EH (cell line): ENCODE measurements around the gene TMPRSS4.
A peak's percentile ranks its signal among the peaks of the same experiment; 100 is the strongest.

ENCODE experiments used
- DNase-seq: peaks from one replicate; pipeline ENCODE4 v3.0.0-alpha.2; 2015; ENCODE audit warnings: low read depth

Gene TMPRSS4, protein sequence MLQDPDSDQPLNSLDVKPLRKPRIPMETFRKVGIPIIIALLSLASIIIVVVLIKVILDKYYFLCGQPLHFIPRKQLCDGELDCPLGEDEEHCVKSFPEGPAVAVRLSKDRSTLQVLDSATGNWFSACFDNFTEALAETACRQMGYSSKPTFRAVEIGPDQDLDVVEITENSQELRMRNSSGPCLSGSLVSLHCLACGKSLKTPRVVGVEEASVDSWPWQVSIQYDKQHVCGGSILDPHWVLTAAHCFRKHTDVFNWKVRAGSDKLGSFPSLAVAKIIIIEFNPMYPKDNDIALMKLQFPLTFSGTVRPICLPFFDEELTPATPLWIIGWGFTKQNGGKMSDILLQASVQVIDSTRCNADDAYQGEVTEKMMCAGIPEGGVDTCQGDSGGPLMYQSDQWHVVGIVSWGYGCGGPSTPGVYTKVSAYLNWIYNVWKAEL

DNA sequence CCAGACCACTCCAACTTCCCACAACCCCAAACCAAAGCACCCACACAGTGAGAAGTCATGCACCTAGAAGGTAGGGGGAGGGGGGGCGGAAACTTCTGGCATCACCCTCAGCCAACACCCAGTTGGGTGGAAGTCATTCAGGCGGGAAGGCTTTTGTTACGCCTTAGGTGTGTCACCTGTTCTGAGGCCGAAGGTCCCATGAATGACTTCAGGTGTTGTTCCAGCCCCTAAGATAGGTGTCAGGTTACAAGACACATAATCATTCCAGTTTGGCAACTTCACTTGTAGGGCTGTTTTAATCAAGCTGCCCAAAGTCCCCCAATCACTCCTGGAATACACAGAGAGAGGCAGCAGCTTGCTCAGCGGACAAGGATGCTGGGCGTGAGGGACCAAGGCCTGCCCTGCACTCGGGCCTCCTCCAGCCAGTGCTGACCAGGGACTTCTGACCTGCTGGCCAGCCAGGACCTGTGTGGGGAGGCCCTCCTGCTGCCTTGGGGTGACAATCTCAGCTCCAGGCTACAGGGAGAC, at the start of gene TMPRSS4:
Gene TMPRSS4 (plus strand): TSS at position 325 of the 528 bp plus-strand sequence. CDS start 225 bp downstream, outside the sequence.
- DNase-seq: no peak

DNA sequence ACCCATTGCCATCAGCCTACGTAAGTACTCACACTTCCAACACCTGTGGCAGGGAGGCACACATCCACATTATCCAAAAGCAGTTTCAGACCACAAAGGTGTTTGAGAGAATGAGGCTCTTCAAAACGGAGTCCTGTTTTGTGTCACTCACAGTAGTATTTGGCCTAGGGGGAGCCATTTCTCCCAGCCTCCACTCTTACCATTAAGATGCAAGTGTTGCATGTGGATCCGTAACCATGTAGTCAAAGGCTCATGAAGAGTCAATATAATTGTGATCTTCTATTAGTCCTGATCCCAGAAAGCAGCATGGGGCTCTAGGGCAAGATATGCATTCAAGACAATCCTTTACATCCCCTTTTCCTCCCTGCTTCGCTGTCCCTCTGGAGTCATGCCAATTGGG, 49.2 kb upstream of the TMPRSS4 start:
- DNase-seq: no peak

DNA sequence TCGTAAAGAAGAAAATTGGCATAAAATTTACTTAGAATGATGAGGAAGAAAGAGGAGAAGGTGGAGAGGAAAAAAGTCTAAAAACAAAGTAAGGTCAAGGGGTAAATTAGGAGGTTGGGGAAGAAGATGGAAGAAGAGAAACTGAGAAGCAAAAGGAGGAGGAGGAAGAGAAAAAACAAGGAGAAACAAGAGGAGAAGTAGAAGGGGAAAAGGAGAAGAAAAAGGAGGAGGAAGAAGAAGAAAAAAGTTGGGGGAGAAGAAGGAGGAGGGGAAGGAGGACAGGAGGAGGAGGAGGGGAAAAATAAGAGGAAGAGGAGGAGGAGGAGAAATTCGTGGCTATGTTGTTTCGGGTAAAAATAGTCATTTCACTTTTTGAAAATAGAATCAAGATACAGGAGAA, 48.3 kb upstream of the TMPRSS4 start:
- no peak for DNase-seq

DNA sequence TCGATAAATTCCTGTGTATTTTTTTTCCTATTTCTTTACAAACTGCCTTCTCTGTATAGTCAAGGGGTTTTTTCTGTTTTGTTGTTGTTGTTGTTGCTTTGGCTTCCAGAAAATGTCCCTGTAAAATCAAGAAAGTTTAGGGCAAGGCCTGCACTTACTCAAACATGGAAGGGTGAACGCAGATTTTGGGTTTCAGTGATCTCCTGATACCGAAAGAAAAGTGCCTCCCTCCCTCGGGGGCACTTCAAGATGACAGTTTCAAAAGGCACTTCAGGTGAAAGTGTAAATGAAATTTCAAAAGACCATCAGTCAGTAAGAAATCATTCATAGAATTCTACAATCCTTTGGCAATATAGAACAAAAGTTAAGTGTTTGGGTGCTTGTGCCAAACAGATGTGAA, 43.4 kb upstream of the TMPRSS4 start:
- no peak for DNase-seq

DNA sequence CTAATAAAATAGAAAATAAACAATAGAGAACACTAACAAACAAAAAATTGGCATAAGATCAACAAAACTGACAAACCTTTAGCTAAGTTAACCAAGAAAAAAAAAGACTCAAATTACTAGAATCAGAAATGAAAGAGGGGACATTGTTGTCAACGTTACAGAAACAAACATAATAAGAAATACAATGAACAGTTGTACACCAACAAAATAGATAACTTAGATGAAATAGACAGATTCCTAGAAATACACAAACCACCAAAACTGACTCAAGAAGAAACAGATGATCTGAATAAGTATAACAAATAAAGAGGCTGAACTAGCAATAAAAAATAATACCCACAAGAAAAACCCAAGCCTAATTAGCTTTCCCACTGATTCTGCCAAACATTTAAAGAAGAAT, 34.7 kb upstream of the TMPRSS4 start:
- no peak for DNase-seq

DNA sequence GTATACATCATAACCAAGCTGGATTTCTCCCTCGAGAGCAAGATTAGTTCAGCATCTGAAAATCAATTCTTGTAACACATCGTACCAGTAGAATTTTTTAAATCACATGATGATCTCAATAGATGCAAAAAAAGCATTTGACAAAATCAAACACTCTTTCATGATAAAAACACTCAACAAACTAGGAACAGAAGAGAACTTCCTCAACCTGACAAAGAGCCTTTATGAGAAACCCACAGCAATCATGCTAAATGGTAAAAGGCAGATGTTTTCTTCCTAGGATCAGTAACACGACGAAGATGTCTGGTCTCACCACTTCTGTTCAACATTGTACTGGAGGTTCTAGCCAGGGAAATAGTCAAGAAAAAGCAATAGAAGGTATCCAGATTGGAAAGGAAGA, 34.1 kb upstream of the TMPRSS4 start:
- no peak for DNase-seq

DNA sequence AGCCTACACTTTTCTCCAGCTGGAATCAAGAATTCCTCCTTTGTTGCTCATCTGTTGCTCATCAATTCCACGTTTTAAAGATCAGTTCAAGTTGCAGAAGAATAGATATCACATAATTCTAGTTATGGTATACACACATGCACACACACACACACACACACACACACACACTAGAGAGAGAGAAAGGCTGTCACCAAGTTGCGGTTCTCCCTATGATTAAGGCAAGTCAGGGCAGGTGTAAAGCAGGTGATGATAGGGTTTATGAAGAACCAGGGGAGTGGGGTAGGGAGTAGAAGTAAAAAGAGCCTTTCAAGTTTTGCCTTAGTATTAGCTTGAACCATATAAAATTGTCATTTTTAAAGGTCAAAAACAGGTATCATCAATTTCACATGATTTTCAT, 31.7 kb upstream of the TMPRSS4 start:
- no peak for DNase-seq

DNA sequence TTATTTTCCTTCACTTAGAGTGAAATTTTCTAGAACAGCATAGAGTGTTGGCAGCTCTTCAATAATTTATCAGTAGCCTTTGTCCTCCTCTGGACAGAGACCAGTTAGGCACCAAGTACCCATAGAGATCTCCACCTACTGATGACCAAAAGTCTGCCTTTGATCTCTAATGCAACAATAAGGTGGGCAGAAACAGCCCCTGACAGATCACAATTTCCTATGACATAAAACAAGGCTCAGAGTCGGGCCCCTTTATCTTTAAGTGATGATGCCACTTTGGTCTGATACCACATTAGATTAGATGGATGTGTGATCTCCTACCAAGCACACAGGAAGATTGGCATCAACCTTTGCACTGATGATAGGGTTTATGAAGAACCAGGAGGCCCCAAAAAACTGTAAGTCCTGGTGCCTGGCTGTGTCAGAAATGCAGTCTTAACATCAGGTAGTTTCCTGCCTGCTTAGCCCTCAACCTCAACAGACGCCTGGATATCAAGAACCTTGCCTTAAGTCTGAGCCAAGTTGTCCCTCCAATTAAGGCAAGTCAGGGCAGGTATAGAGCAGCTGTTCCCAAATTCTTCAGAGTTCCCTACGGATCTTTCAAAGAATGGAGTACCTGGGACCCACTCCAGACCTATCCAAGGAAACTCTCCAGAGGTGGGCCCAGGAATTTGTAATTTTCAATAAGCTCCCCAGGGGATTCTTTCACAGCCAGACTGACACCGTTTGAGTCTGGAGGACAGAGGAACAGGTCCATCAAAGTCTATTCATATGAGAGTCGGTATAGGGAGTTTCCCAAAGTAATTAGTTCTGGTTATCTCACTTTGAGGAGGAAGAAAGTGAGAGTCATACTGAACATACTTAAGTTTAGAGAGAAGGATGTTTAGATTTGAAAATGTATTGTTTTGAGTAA, 30.6 kb upstream of the TMPRSS4 start:
- DNase-seq: no peak

DNA sequence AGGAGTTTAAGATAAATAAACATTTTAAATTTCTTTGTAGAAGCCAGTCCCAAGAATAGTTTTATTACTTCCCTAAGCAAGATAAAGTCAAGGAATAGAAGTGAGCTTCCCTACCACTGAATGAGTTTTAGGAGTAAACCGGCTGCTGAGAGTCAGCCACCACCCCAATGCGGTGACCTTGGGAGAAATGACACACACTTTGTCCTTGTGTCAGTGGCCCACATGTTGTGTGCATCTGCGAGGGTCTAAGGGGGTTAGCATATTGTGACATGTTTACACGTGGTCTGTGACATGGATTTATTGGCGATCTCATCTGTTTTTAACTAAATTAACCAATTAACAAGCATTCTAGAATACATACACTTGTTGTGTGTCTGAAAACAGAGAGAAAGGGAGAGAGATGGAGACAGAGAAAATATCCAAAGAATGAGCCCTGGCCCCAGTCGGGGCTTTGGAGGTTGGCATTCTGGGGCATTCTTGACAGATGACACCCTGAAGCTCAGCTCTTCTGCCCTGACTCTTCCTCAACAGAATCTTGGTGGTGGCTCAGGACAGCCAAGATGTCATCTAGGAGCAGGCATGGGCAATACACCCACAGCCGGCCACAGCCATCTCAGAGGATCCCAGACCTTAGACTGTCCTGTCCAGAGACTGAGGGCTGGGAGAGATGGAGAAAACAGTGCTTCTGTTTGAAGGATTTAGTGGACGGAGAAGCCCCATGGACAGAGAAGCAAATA, 29.7 kb upstream of the TMPRSS4 start:
- no peak for DNase-seq

DNA sequence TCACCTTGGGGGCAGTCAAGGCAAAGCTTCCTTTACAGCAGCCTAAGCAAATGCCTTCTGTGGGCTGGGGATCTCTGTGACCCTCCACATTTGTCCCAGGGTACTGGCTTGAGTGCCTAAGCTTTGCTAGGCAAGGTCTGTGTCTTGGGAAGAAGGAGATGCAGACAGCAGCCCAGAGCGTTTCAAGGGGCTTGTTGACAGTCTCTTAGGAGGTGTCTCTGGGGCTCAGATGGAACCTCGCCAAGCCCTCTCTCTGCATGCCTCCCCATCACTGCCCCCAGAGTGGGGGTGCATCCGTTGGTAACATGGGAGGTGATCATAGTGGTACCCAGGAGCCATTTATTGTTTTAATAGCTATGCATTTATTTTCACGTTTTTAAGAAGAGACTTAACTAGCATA, 29.1 kb upstream of the TMPRSS4 start:
- no peak for DNase-seq

DNA sequence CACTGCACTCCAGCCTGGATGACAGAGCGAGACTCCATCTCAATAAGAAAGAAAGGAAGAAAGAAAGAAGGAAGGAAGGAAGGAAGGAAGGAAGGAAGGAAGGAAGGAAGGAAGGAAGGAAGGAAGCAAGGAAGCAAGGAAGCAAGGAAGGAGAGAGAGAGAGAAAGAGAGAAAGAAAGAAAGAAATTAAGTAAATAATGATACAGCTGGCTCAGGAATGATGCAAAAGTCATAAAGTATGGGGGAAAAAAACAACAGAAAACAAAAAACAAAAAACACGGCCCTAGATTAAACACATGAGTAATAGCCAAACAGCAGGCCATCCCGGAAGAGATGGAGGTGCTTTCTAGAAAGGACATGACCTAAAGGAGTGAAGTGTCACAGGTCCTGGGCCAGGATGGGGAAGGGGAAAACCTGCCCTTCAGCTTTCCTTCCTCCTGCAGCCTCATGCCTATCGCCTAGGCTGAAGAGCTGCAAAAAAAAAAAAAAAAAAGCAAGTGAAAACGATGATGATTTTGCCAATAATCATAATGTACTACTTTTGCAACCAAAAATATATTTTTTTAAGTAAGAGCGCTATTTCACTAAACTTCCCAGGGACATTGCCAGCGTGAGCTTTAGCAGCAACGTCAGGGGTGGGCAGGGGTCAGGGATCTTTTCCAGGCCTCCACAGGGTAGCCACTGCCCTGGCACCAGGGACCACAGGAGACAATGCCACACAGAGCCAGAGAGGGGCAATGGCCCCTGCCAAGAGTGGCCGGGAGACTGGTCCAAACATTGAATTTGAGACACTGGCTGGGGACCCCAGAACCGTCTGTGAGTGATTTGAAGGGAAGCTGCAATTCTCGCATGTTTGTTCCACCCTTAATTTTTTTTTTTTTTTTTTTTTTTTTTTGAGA, 28.2 kb upstream of the TMPRSS4 start:
- DNase-seq: no peak

DNA sequence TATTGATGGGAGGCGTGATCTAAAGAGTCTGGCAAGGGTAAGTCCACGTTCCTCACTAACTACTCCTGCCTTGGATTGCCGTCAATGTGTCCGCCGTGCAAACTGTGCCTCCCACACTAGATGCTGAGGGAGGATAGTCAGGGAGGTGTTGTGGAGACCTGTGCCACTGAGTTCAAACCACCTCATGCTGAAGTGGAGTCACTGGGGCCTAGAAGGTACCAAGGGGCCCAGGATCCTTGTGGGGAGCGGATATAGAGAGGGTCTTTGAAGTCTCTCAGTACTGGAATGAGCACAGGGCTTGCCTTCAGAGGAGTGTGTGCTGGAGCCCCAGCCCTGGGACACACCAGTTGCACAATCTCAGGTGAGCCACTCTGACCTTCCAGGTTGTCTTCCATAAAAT, 27.1 kb upstream of the TMPRSS4 start:
- DNase-seq: no peak

DNA sequence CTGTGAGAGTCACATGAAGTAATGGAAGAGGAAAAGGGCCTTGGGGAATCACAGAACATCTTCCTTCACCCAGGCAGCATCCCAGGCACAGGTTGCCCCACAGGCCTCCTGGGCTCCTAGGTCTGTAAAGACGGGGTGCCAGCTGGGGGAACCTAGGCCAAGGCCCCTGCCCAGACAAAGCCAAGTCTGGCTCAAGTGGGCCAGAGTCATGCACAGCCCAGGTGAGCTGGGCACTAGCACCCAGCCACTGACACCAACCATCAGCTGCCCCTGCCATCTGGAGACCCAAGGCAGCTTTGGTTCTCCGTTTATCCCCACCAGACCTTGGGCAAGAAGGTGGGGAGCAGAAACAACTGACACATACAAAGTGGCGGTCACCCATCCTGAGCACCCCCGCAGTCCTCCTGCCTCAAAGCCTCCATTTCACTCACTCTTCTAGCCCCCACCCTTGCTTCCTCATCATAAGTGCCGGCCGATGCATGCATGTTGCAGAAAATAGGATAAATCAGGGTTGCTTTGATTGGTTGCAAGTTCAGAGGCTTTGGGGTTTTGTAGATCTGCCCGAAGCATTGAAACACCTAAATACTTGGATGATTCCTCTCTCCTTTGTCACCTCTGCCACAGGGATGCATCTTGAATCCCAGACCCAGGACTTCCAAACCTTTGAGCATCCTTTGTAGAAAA, 26.5 kb upstream of the TMPRSS4 start:
- DNase-seq: no peak

DNA sequence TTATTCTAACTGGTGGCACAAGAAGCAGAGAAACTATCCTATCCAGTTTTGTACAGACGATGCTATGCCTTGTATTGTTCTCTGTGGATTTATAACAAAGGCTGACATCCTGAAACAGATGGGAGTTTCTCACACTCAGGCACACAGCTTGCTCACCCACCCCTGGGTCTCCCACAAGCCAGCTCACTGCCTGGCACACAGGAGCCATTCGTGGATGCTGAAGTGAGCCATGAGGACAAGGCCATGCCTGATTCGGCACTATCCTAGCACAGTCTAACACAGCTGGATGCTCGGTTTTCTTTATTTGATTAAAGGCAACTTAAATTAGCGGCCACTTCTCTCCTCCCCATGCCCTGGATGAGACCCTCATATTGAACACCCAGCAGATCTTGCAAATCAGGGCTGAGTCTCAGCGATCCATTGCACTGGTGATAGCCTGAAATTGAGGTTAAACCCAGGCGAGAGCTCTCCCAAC, 25.7 kb upstream of the TMPRSS4 start:
- DNase-seq: no peak

DNA sequence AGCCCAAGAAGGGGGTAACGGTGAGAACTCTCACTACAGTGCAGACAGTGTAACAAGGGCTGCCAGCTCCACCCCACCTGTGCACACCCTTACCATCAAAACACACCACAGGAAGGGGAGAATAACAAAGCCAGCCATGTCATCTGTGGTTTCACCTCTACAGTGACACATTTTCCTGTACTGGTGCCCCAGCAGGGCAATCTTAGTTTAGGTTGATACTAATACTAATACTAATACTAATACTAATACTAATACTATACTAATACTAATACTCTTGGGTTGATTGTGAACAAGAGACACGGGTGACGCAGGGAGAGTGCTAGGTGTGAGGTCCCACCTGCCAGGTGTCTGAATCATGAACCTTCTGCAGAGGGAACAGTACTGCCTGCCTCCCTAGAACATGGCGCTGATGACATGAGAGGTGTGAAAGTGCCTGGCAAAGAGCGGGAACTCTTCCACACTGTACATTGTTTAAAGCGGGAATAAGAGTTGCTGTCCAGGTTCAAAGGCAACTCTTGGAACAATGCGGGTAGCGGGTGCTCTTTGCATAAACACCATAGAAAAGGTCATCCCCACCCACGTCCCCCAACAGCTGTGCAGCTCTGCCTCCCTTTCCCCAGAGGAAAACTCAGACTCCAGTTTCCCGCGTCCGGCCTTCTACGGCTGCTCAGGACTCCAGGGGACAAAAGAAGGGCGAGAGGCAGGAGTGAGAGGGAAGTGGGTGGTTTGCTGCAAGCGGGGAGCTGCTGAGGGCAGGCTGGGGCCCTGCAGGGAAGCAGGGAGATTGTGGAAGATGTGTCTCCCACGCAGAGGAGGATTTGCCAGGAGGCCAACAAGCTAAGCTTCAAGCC, 25.0 kb upstream of the TMPRSS4 start:
- no peak for DNase-seq

DNA sequence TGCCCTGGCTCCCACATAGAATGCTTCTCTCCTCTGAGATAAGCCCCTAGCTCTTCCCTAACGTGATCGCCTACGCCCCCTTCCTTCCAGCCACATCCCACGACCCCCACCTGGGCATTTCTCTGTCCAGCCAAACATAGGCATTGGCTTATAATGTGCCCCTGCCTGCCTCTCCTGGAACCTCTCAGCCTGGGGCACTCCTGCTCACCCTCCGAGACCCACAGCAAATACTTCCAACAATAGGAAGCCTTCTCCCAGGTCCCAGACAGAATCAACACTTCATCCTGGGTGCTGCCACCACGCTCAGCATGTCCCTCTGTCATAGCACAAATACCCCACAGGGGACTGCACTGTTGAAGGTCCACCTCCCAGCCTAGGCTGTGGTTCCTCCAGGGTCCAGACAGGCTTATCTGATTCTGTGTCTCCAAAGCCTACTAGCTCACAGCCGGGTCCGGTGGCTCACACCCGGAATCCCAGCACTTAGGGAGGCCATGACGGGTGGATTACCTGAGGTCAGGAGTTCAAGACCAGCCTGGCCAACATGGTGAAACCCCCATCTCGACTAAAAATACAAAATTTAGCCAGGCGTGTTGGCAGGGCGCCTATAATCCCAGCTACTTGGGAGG, 24.2 kb upstream of the TMPRSS4 start:
- DNase-seq: no peak

DNA sequence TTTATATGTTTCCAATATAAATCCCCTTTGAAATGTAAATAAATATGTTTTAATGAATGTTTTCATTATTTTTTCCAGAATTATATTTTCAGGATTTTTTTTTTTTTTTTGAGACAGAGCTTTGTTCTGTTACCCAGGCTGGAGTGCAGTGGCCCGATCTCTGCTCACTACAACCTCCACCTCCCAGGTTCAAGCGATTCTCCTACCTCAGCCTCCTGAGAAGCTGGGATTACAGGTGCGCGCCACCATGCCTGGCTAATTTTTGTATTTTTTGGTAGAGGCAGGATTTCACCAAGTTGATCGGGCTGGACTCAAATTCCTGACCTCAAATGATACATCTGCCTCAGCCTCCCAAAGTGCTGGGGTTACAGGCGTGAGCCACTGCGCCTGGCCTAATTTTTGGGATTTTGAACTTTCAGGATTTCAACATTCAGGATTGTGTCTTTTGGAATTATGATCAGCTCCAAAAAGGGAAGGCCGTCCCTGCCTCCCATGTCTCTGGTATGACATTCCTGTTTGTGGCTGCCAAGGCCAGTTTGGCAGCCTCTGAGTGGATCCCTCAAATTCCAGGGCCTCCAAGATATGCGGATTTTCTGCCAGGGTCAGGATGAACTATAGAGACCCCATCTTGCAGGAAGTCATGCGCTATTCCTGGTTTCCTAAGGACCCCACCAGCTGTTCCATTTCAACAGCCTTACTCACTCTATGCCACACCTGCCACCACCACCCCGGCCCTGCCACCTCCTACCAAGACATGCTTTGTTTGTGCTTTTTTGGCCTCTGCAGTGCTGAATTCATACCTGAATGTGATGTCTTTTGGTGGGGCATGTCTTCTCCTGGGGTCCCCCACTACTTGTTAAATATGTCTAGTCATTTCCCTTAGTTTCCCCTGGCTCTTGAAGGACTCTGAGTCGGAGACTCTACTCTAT, 21.9 kb upstream of the TMPRSS4 start:
- DNase-seq: peak; percentile 4

DNA sequence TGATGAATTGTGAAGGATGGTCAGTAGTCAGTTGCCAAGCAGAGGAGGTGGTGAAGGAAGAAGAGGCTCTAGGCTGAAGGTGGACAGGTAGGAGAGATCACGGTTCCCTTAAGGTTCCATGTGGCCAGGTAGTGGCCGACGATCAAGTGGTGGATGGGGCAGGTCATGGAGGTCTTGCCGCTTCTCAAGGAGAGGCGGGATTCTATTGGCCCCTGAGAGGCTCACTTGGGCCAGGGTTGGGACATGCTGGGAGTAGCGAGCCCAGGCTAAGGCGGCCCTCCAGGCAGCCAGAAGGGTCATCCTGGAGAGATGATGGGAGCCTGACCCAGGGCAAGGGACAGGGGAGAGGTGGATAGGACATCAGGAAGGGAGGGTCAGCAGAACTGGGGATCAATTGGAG, 20.9 kb upstream of the TMPRSS4 start:
- DNase-seq: no peak
